Measurements from ENCODE around the gene ZNF135.

The ZNF135 gene

GRCh38 chr19:58047672-58048071, 11.4 kb upstream of the ZNF135 start:
- DNase-seq, result no peak

DNA sequence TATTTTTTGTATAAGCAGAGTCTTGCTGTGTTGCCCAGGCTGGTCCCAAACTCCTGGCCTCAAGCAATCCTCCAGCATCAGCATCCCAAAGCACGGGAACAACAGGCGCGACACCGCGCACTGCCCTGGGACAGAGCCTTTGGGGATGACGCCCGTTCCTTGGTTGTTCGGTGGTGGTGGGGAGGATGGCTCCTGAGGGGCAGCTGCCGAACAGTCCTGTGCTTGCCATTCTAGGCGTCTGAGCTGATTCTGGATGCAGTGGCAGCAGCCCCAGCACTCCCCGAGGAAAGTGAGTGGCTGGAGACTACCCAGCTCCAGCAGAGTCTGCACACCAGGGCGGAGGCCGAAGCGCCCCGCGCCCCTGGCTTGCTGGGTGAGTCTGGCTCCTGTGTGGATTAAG, 6.8 kb upstream of the ZNF135 start:
- no peak for DNase-seq

- no peak for DNase-seq
These were observed 5.5 kb upstream of the ZNF135 start for GRCh38 chr19:58053480-58054156.

GRCh38 chr19:58054901-58055874, 3.9 kb upstream of the ZNF135 start:
- no peak for DNase-seq

DNA sequence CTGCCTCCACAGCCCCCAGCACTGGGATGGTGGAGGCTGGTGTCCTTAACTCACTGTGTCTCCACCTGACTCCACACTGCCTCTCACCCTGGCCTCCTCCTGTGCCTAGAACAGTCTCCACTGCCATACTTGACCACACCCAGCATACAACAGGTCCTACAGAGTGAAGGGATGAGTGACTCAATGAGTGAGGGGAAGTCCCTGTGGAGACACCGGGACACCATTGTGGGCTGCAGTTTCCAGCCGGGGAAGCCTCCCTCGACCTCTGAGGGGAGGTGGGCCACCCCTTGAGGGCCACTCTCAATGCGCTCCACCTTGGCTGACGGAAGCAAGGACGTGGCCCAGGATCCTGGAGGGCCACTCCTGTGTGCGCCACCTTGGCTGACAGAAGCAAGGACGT, 2.8 kb upstream of the ZNF135 start:
- DNase-seq, result no peak

DNA sequence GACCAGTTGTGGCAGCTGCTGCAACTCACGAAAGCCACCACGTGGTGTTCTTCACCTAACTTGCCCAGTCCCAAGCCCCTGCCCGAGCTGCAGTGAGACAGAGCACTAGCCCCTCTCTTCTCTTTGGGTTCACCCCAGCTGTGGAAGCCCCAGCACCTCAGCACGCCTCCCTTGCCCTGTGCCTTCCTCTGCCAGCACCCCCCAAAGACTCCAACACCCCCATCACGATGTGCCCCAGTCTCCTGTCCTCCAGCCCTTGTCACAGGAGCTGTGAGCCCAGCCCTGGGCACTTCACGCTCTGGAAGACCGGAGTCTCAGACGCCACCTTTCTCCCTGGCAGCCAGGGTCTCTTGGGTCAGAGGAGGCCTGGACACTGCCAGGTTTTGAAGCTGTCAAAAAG, 2.2 kb upstream of the ZNF135 start:
- DNase-seq, result no peak

DNA sequence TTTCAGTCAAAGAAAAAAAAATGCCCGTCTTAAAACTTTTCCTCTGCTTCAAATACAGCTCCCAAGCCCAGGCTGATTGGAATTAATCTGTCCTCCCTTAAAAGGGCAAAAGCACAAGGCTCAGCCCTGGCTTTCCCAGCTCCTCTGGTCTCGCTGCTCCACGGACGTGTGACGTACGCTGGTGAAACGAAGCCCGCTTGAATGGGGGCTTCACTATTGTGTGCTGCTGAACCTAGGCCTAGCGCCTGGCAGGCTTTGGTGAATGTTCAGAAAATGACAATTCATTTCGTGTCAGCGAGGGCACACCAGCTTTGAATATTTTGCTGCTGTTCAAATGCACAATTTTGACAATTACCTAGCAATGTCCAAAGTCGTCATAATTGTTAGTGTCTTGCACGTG, 615 bp upstream of the ZNF135 start:
- no peak for DNase-seq

- no peak for DNase-seq
These were observed 593 bp downstream of the ZNF135 start for GRCh38 chr19:58059671-58060078.

DNA sequence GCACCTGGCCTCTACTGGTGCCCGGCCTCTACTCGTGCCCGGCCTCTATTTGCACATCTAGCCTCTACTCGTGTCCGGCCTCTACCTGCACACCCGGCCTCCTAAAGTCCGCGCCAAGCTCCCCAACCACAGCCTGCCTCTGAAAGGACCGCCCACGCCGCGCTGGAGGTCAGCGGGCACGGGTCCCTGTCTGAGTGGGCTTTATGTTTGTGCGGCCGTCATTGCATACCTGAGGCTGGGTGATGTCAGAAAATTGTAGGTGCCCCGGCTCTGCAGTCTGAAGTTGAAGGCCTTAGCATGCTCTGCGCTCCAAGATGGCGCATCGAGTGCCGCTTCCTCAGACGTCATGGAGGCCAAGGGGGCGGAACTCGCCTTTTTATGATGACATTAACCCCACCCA, 1.1 kb downstream of the ZNF135 start:
- no peak for DNase-seq

- no peak for DNase-seq
These were observed 4.6 kb downstream of the ZNF135 start for GRCh38 chr19:58063712-58064111.

- DNase-seq, result no peak
These were observed 8.3 kb downstream of the ZNF135 start for GRCh38 chr19:58067240-58067912.

- DNase-seq, result no peak
These were observed 20.7 kb downstream of the ZNF135 start for GRCh38 chr19:58079792-58080191.

DNA sequence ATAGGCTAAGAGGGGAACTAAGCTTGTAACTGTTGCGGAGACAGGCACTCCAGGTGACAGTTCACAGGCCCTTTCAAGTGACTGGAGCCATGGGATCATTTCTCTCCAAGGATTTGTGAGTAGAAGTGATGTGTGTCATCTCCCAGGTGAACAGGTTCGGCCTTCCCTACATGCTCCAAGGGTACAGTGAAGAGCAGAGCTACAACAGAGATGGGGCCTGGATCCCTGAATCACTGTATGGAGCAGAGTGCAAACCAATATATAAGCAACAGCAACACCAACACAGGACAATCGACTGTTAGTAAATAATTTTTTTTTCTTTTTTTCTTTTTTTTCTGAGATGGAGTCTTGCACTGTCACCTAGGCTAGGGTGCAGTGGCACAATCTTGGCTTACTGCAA, 23.9 kb downstream of the ZNF135 start:
- DNase-seq, result no peak

GRCh38 chr19:58084596-58085347, 25.7 kb downstream of the ZNF135 start:
- DNase-seq, result no peak

- no peak for DNase-seq
These were observed 26.3 kb downstream of the ZNF135 start for GRCh38 chr19:58085348-58085875.

DNA sequence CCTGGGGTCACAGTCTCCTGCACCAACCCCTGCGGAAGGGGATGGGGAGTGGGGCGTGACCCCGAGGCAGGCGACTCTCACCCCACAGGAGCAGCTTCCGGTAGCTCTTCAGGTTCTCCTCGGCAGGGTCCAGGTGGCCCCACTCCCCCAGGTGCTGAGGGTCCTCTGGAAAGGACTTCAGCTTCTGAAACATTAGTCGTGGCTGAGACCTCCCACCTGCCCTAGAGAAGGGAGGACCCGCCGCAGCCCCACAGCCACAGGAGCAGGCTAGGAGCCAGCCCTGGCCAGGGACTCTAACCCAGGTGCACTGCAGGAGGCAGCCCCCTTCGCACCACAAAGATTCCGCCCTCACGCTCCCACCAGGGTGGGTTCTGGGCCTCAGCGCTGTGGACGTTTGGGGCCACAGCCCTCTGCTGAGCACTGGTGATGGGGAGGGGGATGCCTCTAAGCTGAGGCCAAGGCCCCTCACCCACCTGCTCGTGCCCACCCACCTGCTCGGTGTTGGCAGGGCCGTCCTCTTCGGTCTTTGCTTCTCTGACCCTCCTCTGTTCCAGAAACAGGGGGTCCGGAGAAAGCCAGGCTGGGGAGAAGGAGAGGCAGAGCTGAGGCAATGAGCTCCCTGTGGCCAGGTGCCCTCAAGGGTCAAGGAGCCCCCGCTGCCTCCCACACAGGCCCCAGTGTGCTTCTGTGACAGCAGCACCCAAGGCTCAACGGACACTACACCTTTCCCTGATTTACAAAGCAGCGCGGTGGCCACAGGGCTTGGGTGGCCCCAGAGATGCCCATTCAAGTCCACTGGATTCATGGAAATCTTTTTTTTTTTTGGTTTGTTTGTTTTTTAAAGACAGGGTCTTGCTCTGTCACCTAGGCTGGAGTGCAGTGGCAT, 28.0 kb downstream of the ZNF135 start:
- no peak for DNase-seq

GRCh38 chr19:58088521-58089052, 29.5 kb downstream of the ZNF135 start:
- no peak for DNase-seq

- no peak for DNase-seq
These were observed 30.8 kb downstream of the ZNF135 start for GRCh38 chr19:58089846-58090245.

GRCh38 chr19:58091251-58091995, 32.3 kb downstream of the ZNF135 start:
- DNase-seq, result no peak

- no peak for DNase-seq
These were observed 34.0 kb downstream of the ZNF135 start for GRCh38 chr19:58093071-58093470.

Data from effector CD4-positive, alpha-beta T cell (primary cell).